Measurements from ENCODE around the gene RGS6.

- TF ChIP-seq POLR2A (IDR thresholded peaks at IDR 0.05; ENCODE audit: low read depth, low read length) (no peak), MAFK (IDR thresholded peaks at IDR 0.05; ENCODE audit: low read depth, low read length) (no peak), CTCF (conservative IDR thresholded peaks at IDR 0.05; ENCODE audit: low read depth, low read length) (no peak), BHLHE40 (IDR thresholded peaks at IDR 0.05; ENCODE audit: low read depth, low read length) (no peak)
Observed at GRCh38 chr14:72366619-72367018, 434.4 kb downstream of the RGS6 start.
